Motor neuron (in vitro differentiated cells): ENCODE data around the gene DPY19L1. TPM values are rescaled to one million over a fixed set of nuclear protein-coding genes. Genes with fewer than 3 reads are reported as not detected.
"Not testable (repeated sequence)": the region's sequence is repeated elsewhere in the genome, so short reads cannot be mapped to it uniquely, and the experiment has no call there.

Experiments
- ATAC-seq, 8 experiments: fragments of 200-7000 bp; cut with Tn5 transposase; replicated peaks in 6 of 8; 2 replicates each; pipeline ENCODE4 v1.8.0; 2021; ENCODE audit warnings: mild to moderate bottlenecking in 8 of 8, moderate library complexity in 8 of 8
- H3K27ac ChIP-seq, 2 donors: fragments of 250-450 bp; sonication (Bioruptor Pico); 2 replicates each; pipeline ENCODE4 v1.9.0; 2021; ENCODE audit warnings: antibody characterized with exemption in 2 of 2, mild to moderate bottlenecking in 2 of 2, moderate library complexity in 1 of 2
- H3K4me1 ChIP-seq, 2 donors: fragments of 250-450 bp; sonication (Bioruptor Pico); replicated peaks in 1 of 2; 2 replicates each; pipeline ENCODE4 v1.6.1; 2021; ENCODE audit warnings: antibody characterized with exemption in 2 of 2, mild to moderate bottlenecking in 2 of 2, moderate library complexity in 1 of 2
- H3K4me3 ChIP-seq, 5 donors: fragments of 250-450 bp; sonication (Bioruptor Pico); 2 replicates each; pipeline ENCODE4 v1.9.0; 2021; ENCODE audit warnings: antibody characterized with exemption in 5 of 5, mild to moderate bottlenecking in 5 of 5, moderate library complexity in 4 of 5
- WGBS, 10 experiments: fragments of 450-650 bp; shearing (Covaris generic); methylation state at CpG; one replicate each; pipeline ENCODE4 v1.0.0; 2022; 5-methylcytosine and 5-hydroxymethylcytosine counted together
- in situ Hi-C, 9 experiments: fragments of 400-800 bp; cut with MboI; loops; one replicate each; pipeline ENCODE4 v1.15.0; 2021; ENCODE audit warnings: low sequenced_read_pairs in 9 of 9, low pct_unique_long_range_greater_than_20kb in 2 of 9; ENCODE audit not compliant: unreplicated experiment in 9 of 9
- total RNA-seq, 8 experiments: library from RNA; unstranded; fragments of 300-600 nt; gene quantifications; 2 replicates each; pipeline versions ENCODE4 v1.2.3 to v1.2.4, GENCODE V29; 2022

DPY19L1 gene
- total RNA-seq, 8 experiments from 2014 or later, result 7.6 to 50.2 (median 23.1) TPM

GRCh38 chr7:34966504-34966903 lies 70.8 kb downstream of the DPY19L1 start:
- H3K4me3 ChIP-seq, H3K27ac ChIP-seq, ATAC-seq, in situ Hi-C loops, H3K4me1 ChIP-seq: not testable (repeated sequence)
- 80 to 100% (median 99%) methylated on average over 1 to 3 of the region's 3 CpGs for WGBS, 10 experiments

GRCh38 chr7:34958021-34958420 lies 79.3 kb downstream of the DPY19L1 start:
- WGBS, 10 experiments, result 83 to 100% (median 100%) methylated on average over 1 of the region's 1 CpG; no CpG with 5 or more reads in 3 of the 10 experiments
- no peak overlapping the region for H3K4me3 ChIP-seq
- H3K27ac ChIP-seq, result no peak overlapping the region
- no peak for ATAC-seq
- in situ Hi-C loops, result no loop called here
- H3K4me1 ChIP-seq, result no peaks in the 10 kb centered on the region

- in situ Hi-C loops, result no loop called here
- no peak overlapping the region for H3K4me3 ChIP-seq
- WGBS, 10 experiments, result 82 to 100% (median 100%) methylated on average over 1 to 3 of the region's 3 CpGs; no CpG with 5 or more reads in 1 of the 10 experiments
- H3K4me1 ChIP-seq, result no peaks in the 10 kb centered on the region
- H3K27ac ChIP-seq, result no peak overlapping the region
- no peak for ATAC-seq
Measured at GRCh38 chr7:34952822-34953221, 84.5 kb downstream of the DPY19L1 start.

- Histone ChIP-seq H3K4me3 (no peak overlapping the region), H3K27ac (no peak overlapping the region), H3K4me1 (no peaks in the 10 kb centered on the region)
- in situ Hi-C loops, result no loop called here
- no peak for ATAC-seq
Measured at GRCh38 chr7:34949361-34949760, 87.9 kb downstream of the DPY19L1 start.

GRCh38 chr7:34947427-34947826 lies 89.9 kb downstream of the DPY19L1 start:
- ATAC-seq, H3K27ac ChIP-seq, H3K4me1 ChIP-seq, H3K4me3 ChIP-seq, in situ Hi-C loops: not testable (repeated sequence)
- 58 to 100% (median 83%) methylated on average over 1 to 2 of the region's 2 CpGs; no CpG with 5 or more reads in 1 of the 10 experiments for WGBS, 10 experiments

GRCh38 chr7:34946486-34946885 lies 90.8 kb downstream of the DPY19L1 start:
- H3K4me3 ChIP-seq, result no peak overlapping the region
- H3K4me1 ChIP-seq, result no peaks in the 10 kb centered on the region
- no peak for ATAC-seq
- no peak overlapping the region for H3K27ac ChIP-seq
- 33 to 100% (median 92%) methylated on average over 1 to 4 of the region's 4 CpGs; no CpG with 5 or more reads in 2 of the 10 experiments for WGBS, 10 experiments
- in situ Hi-C loops, result no loop called here

GRCh38 chr7:34945894-34946477 lies 91.3 kb downstream of the DPY19L1 start:
- in situ Hi-C loops, H3K27ac ChIP-seq, H3K4me3 ChIP-seq, H3K4me1 ChIP-seq, ATAC-seq: not testable (repeated sequence)
- WGBS, 10 experiments, result 51 to 100% (median 87%) methylated on average over 1 to 6 of the region's 7 CpGs; no CpG with 5 or more reads in 1 of the 10 experiments

- Histone ChIP-seq H3K27ac (no peak overlapping the region), H3K4me1 (no peaks in the 10 kb centered on the region), H3K4me3 (no peak overlapping the region)
- ATAC-seq, result peak in 2 of 8 experiments; percentile 71 to 88
- 71 to 100% (median 88%) methylated on average over 1 to 6 of the region's 6 CpGs; no CpG with 5 or more reads in 3 of the 10 experiments for WGBS, 10 experiments
- in situ Hi-C loops, result no loop called here
Measured at GRCh38 chr7:34939175-34939574, 98.1 kb downstream of the DPY19L1 start.

GRCh38 chr7:34935735-34936165 lies 101.5 kb downstream of the DPY19L1 start:
- H3K27ac ChIP-seq, H3K4me3 ChIP-seq, H3K4me1 ChIP-seq, in situ Hi-C loops: not testable (repeated sequence)
- peak in 1 of 8 experiments; percentile 50 for ATAC-seq
- 60 to 83% methylated on average over 1 of the region's 2 CpGs; no CpG with 5 or more reads in 8 of the 10 experiments for WGBS, 10 experiments

GRCh38 chr7:34931739-34932138 lies 105.5 kb downstream of the DPY19L1 start:
- ATAC-seq, result no peak
- Histone ChIP-seq H3K4me1 (no peaks in the 10 kb centered on the region), H3K4me3 (no peak overlapping the region), H3K27ac (no peak overlapping the region)
- in situ Hi-C loops, result no loop called here
- WGBS, 10 experiments, result 78 to 100% (median 100%) methylated on average over 1 of the region's 1 CpG; no CpG with 5 or more reads in 4 of the 10 experiments

GRCh38 chr7:34929783-34930182 lies 107.5 kb downstream of the DPY19L1 start:
- ATAC-seq, H3K27ac ChIP-seq, H3K4me1 ChIP-seq, H3K4me3 ChIP-seq, in situ Hi-C loops: not testable (repeated sequence)
- WGBS, 10 experiments, result 17 to 100% (median 100%) methylated on average over 1 to 3 of the region's 6 CpGs; no CpG with 5 or more reads in 6 of the 10 experiments

GRCh38 chr7:34928560-34928959 lies 108.7 kb downstream of the DPY19L1 start:
- H3K4me1 ChIP-seq, result no peaks in the 10 kb centered on the region
- H3K4me3 ChIP-seq, result no peak overlapping the region
- WGBS, 10 experiments, result 36 to 100% (median 67%) methylated on average over 1 of the region's 1 CpG; no CpG with 5 or more reads in 1 of the 10 experiments
- in situ Hi-C loops, result no loop called here
- ATAC-seq, result no peak
- no peak overlapping the region for H3K27ac ChIP-seq

GRCh38 chr7:34928052-34928451 lies 109.2 kb downstream of the DPY19L1 start:
- Histone ChIP-seq H3K27ac (no peak overlapping the region), H3K4me1 (no peaks in the 10 kb centered on the region), H3K4me3 (no peak overlapping the region)
- in situ Hi-C loops, result no loop called here
- 55 to 100% (median 72%) methylated on average over 1 to 5 of the region's 5 CpGs; no CpG with 5 or more reads in 2 of the 10 experiments for WGBS, 10 experiments
- ATAC-seq, result peak in 2 of 8 experiments; percentile 49 to 59

GRCh38 chr7:34920470-34920869 lies 116.8 kb downstream of the DPY19L1 start:
- WGBS, 10 experiments, result 93% methylated on average over 3 of the region's 4 CpGs; no CpG with 5 or more reads in 9 of the 10 experiments
- H3K4me1 ChIP-seq, H3K4me3 ChIP-seq, in situ Hi-C loops, H3K27ac ChIP-seq: not testable (repeated sequence)
- ATAC-seq, result peak in 1 of 8 experiments; percentile 17
